Dendritic cell treated with granulocyte-macrophage colony-stimulating factor and Interleukin-4, amounts not matched to agents 40 ng/mL and 50 ng/mL, for 4 days (primary cell): ENCODE data around the gene FBN2.

Source experiments
- H3K27ac Mint-ChIP-seq: one replicate; pipeline ENCODE4 v1.8.0; 2022; ENCODE audit warnings: mild to moderate bottlenecking, mixed read lengths
- H3K27me3 Mint-ChIP-seq: one replicate; pipeline ENCODE4 v1.8.0; 2022; ENCODE audit warnings: mild to moderate bottlenecking, mixed read lengths
- H3K36me3 Mint-ChIP-seq: one replicate; pipeline ENCODE4 v1.8.0; 2022; ENCODE audit warnings: low read depth, mixed read lengths
- H3K4me1 Mint-ChIP-seq: one replicate; pipeline ENCODE4 v1.8.0; 2022; ENCODE audit warnings: low read depth, mixed read lengths
- H3K4me3 Mint-ChIP-seq: one replicate; pipeline ENCODE4 v1.8.0; 2022; ENCODE audit warnings: mild to moderate bottlenecking, moderate library complexity, mixed read lengths
- H3K9me3 Mint-ChIP-seq: one replicate; pipeline ENCODE4 v1.8.0; 2022; ENCODE audit warnings: mixed read lengths
- intact Hi-C: fragments of 100-400 bp; cut with micrococcal nuclease; formaldehyde crosslinking; loops from one replicate; pipeline ENCODE4 v1.15.0; 2022

The FBN2 gene

DNA sequence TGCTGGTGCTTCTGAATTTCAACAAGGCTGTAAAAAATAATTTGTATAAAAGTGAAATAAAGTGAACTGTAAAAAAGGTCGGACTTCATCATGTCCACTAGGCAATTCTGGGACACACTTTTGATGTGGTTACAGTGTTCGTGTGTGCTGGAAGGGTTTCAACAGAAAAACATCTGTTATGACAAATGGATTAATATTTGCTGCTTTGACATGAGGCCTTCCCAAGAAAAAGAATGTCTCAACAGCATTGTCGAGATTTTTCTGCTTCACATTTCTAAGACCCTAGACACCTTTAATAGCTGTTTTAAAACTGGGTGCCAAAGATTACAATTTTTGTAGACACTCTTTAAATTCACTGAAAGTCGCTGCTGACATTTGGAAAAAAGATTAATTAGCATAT, 237.9 kb downstream of the FBN2 start:
- no peaks in the 10 kb centered on the region for H3K27me3 Mint-ChIP-seq
- H3K9me3 Mint-ChIP-seq = peaks cover 5% of the 10 kb centered on the region
- no peaks in the 10 kb centered on the region for H3K4me1 Mint-ChIP-seq
- no peak overlapping the region for H3K27ac Mint-ChIP-seq
- peaks cover 19% of the 10 kb centered on the region for H3K36me3 Mint-ChIP-seq
- intact Hi-C loops = no loop called here
- no peak overlapping the region for H3K4me3 Mint-ChIP-seq

DNA sequence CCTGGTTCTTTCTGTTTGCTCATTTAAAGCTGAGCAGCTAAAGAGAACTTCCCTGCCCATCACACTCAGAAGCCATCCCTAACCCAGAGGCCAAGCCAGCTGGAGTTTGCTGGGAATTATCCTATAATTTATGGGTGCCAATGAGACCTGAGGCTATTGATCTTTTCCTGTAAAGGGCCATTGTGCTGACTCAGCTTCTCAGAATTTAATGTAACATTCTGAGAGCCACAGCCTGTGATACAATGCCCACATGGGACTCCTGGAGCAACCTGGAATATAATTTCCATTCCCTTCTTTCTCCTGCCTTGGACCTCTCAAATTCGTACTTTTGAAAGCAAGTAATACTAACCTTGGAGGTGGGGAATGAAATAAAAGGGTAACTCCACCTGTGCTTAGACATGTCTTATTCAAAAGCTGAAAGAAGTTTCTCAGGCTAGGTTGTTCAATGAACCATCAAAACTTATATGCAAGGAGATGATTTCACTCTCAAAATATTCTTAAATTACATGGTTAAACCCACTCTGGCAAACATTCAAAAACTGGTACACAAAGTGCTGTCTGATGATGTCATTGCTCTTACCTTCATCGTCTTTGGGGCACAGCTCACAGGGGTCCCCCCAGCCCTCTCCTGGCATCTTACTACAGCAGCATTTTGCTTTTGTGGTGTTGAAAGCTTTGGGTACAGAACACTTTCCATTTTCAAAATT, 247.7 kb downstream of the FBN2 start:
- intact Hi-C loops = no loop called here
- no peaks in the 10 kb centered on the region for H3K27me3 Mint-ChIP-seq
- H3K9me3 Mint-ChIP-seq = no peaks in the 10 kb centered on the region
- H3K4me1 Mint-ChIP-seq = no peaks in the 10 kb centered on the region
- H3K36me3 Mint-ChIP-seq = peaks cover 20% of the 10 kb centered on the region
- no peak overlapping the region for H3K4me3 Mint-ChIP-seq
- H3K27ac Mint-ChIP-seq = no peak overlapping the region

DNA sequence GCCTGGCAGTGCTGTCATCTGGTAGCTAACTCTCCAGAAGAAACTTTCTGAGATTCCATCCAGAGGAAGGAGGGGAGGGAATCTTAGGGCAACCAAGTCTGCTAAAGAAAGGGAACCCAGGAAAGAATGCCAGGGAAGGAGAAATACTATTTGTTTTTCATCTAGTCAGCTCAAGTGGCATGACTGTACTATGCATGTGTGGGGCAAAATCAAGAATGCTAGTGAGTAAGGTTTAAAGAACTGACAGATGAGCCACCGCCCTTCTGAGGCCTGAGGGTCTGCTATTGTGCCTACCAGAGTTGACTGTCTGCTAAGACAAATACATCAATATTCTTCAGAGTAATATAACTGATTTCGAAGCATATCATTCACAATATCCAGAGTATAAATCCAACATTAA, 250.3 kb downstream of the FBN2 start:
- Mint-ChIP-seq H3K36me3 (peaks cover 20% of the 10 kb centered on the region), H3K9me3 (no peaks in the 10 kb centered on the region), H3K27me3 (no peaks in the 10 kb centered on the region), H3K4me3 (no peak overlapping the region), H3K4me1 (no peaks in the 10 kb centered on the region), H3K27ac (no peak overlapping the region)
- intact Hi-C loops = no loop called here

DNA sequence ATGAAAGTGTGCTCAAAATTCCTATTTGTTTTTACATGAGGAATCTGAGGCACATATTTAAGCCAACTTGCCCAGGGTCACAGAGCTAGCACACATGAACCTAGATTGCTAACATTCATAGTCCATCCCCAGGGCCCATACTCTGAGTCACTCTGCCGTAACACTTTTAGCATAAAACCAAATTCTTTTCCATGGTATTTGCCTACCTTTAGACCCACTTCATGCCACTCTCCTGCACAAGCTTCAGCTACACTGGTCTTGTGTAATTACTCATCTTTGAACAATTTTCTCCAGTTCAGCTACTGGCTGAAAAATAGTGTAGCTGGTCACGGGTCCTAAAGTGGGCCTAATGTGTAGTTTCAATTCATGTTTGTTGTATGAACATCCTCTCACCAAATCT, 253.8 kb downstream of the FBN2 start:
- no peaks in the 10 kb centered on the region for H3K27me3 Mint-ChIP-seq
- intact Hi-C loops = no loop called here
- H3K4me3 Mint-ChIP-seq = no peak overlapping the region
- no peaks in the 10 kb centered on the region for H3K9me3 Mint-ChIP-seq
- H3K4me1 Mint-ChIP-seq = no peaks in the 10 kb centered on the region
- H3K36me3 Mint-ChIP-seq = peaks cover 14% of the 10 kb centered on the region
- no peak overlapping the region for H3K27ac Mint-ChIP-seq

DNA sequence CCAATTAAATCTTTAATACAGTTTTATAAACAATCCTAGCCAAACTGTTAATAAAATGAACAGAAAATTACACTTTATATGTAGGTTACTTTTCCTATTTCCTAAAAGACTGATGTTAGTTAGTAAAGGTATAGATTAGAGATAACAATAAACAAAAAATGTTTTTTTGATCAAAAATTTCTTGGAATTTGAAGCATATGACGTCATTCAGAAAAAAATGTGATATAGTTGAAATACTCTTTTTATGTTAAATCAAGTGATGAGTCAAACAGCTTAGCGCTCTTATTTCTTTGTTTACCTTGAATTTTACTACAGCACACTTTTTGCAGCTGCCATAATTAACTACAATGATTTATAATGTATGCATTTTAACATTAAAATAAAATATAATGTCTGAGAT, 258.7 kb downstream of the FBN2 start:
- intact Hi-C loops = no loop called here
- no peak overlapping the region for H3K4me3 Mint-ChIP-seq
- H3K9me3 Mint-ChIP-seq = no peaks in the 10 kb centered on the region
- no peaks in the 10 kb centered on the region for H3K27me3 Mint-ChIP-seq
- no peaks in the 10 kb centered on the region for H3K36me3 Mint-ChIP-seq
- no peak overlapping the region for H3K27ac Mint-ChIP-seq
- H3K4me1 Mint-ChIP-seq = no peaks in the 10 kb centered on the region

DNA sequence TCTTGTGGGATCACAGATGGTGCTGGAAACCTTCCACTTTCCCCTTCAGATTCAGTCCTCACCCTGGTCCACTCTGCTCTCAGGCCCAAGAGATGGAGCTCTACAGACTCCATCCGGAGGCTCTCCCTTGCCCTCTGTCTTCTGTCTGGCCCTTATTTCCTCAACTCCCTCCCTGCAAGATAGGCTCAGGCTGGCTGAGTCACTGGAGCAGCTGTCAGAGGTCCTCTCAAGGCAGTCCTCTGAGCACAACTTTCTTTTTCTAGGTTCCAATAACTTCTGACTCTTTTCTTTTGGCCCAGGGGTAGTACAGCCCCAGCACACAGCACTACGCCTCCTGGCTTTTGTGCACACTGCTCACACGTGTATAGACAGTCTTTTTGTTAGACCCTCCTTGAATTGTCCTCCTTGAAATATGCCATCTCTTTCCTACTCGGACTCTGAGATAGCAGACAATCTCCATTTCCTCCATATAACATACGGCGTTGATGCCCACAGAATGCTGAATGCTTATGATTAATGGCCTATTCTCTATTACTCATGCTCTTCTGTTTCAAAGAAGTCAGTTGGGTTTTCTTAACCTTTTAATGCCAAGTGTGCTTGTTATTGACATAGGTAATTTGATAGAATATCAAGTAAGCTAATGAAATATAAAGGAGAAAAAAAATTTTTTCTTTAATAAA, 261.4 kb downstream of the FBN2 start:
- Mint-ChIP-seq H3K36me3 (no peaks in the 10 kb centered on the region), H3K9me3 (no peaks in the 10 kb centered on the region), H3K27me3 (no peaks in the 10 kb centered on the region), H3K27ac (no peak overlapping the region), H3K4me3 (no peak overlapping the region), H3K4me1 (no peaks in the 10 kb centered on the region)
- intact Hi-C loops = no loop called here

DNA sequence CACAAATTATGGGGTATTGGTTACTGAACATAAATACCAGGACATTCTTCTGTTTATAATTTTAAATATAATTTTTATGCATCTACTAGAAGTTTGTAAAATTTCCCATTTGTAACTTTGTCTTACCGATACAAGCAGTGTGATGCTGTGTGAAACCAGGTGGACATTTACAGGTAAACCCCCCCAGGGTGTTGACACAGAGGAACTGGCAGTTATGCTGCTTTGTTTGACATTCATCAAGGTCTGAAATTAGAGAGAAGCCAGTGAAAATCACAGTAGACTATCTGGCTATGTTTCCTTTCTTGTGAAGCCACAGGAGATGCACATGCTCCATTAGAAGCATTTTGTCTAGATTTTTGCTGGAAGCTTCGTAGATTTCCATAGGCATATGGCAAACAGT, 263.6 kb downstream of the FBN2 start:
- Mint-ChIP-seq H3K27ac (no peak overlapping the region), H3K36me3 (no peaks in the 10 kb centered on the region), H3K9me3 (no peaks in the 10 kb centered on the region), H3K27me3 (no peaks in the 10 kb centered on the region), H3K4me3 (no peak overlapping the region), H3K4me1 (no peaks in the 10 kb centered on the region)
- intact Hi-C loops = no loop called here

DNA sequence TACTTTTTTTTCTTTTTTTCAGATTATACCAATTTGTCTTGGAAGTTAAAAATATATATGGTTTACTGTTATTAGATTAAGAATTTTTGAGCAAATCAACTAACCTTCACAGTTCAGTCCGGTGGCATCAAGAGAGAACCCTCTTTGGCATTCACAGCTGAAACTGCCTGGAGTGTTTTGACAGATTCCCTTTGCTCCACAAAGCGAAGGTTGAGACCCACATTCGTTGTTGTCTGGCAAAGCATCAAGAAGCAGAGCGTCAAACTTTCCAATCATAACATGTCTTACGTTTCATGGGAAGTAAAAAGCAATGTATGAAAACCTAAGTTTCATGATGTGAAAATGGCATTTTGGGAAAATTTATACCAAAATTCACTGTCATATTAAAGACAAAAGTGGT, 264.3 kb downstream of the FBN2 start:
- H3K9me3 Mint-ChIP-seq = no peaks in the 10 kb centered on the region
- H3K27me3 Mint-ChIP-seq = no peaks in the 10 kb centered on the region
- H3K36me3 Mint-ChIP-seq = no peaks in the 10 kb centered on the region
- no peak overlapping the region for H3K27ac Mint-ChIP-seq
- no peaks in the 10 kb centered on the region for H3K4me1 Mint-ChIP-seq
- no peak overlapping the region for H3K4me3 Mint-ChIP-seq
- intact Hi-C loops = no loop called here

DNA sequence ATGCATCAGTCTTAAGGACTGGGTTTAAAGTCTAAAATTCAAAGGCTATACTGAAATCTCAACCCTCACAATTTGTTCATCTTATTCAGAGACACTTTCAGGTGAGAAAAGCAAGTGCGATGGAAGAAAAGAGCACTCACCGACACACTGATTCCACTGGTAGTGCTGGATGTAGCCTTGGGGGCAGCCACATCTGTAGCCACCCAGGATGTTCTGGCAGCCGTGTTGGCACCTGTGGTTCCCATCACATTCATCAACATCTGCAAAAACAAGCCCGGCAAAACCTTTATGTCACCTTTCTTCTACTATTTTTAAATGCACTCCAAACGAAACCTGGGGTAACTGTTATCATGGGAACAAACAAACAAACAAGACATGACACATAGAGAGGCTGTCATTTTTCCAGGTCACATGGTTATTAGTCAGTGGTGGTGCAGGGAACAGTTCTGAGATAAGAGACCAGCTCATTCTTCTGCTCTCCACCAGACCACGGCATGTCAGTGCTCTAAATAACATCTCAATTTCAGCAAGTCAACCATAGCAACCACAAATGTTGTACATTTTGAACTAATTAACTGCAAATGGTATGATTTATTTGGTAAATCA, 266.1 kb downstream of the FBN2 start:
- H3K27ac Mint-ChIP-seq = no peak overlapping the region
- intact Hi-C loops = no loop called here
- H3K4me1 Mint-ChIP-seq = no peaks in the 10 kb centered on the region
- no peak overlapping the region for H3K4me3 Mint-ChIP-seq
- H3K9me3 Mint-ChIP-seq = no peaks in the 10 kb centered on the region
- no peaks in the 10 kb centered on the region for H3K27me3 Mint-ChIP-seq
- peaks cover 2% of the 10 kb centered on the region for H3K36me3 Mint-ChIP-seq

DNA sequence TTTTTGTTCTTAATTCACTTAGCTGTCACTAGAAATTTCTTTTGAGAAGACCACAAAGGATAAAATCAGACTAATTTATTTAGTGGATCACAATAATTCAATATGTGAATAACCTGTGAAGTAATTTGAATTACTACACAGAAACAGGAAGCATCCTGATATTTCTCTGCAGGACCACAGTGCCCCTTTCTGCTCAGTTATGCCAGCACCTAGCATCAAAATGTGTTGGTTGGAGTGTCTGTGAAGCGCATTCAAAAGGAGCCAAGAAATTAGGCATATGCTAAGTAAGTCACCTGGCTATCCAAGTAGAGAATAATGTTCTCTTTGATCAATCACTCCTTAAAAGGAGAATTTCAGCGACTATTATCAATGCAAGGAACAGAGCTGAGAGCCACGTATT, 267.0 kb downstream of the FBN2 start:
- no peak overlapping the region for H3K27ac Mint-ChIP-seq
- intact Hi-C loops = no loop called here
- no peaks in the 10 kb centered on the region for H3K4me1 Mint-ChIP-seq
- H3K4me3 Mint-ChIP-seq = no peak overlapping the region
- H3K9me3 Mint-ChIP-seq = no peaks in the 10 kb centered on the region
- peaks cover 5% of the 10 kb centered on the region for H3K36me3 Mint-ChIP-seq
- no peaks in the 10 kb centered on the region for H3K27me3 Mint-ChIP-seq

DNA sequence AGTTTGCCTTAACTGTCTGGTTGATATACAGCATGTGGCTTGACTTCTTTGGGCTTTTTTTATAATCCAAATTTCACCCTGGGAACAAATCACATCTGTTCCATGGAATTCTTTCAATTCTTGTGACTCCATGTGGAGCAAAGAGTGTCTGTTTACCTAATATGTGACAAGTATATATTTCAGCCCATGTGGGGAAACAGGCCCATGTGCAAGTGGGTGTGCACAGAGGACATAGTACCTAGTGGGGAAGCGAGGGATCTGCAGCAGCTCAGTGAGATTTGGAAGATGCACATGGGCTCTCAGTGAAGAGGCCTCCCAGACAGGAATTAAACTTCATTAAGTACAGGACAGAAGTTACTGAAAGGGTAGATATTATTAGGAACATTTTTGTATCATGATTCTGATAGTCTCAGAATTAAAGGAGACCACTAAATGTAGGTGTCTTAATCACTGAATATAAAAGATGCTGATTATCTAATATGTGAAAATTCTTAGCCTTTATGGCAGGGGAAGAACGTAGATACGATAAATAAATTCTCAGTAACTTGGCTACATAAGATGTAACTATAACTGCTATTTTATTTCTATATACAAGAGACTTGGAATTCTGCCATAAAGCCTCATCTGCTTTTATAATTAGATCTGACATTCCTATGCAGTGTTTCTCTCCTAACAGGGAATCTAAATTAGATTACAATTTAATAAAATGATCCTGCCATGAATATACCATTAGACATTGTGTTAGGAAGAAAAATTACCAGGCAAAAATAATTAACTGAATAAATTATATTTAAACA, 273.3 kb downstream of the FBN2 start:
- Mint-ChIP-seq H3K27ac (no peak overlapping the region), H3K27me3 (no peaks in the 10 kb centered on the region), H3K4me1 (no peaks in the 10 kb centered on the region), H3K9me3 (no peaks in the 10 kb centered on the region), H3K36me3 (peaks cover 30% of the 10 kb centered on the region), H3K4me3 (no peak overlapping the region)
- intact Hi-C loops = no loop called here

DNA sequence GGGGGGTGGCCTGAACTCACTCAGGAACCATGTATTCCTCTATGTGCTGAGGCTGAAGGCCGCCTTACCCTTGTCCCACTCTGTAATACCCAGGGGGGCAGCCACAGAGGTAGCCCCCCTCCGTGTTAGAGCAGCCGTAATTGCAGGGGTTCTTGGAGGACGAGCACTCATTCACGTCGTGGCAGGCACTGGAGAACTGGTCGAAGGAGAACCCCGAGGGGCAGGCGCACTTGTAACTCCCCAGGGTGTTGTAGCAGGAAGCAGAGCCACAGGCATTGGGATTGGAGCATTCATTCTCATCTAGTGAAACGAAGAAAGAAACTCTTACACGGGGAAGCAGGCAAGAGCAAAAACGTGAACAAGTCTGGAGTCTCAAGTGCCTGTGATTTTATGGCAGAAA, 274.7 kb downstream of the FBN2 start:
- intact Hi-C loops = no loop called here
- H3K9me3 Mint-ChIP-seq = no peaks in the 10 kb centered on the region

DNA sequence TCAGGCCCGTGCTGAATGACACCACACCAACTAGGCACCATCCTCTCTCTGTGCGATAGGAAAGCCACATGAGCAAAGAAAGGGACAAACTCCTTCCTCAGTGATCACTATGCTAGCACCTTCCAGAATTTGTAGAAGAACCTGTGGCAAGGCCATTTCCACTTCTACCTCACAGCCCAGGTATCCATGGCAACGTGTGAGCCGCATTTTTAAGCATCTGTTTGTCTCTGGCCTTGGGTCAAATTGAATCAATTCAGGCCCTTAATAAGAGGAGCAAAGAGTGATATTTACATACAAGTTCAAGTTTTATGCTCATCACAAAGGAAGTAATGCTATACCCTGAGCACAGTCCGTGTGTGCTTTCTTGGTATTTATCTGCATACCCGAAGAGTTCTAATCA, 275.1 kb downstream of the FBN2 start:
- no peak overlapping the region for H3K4me3 Mint-ChIP-seq
- intact Hi-C loops = no loop called here
- no peaks in the 10 kb centered on the region for H3K27me3 Mint-ChIP-seq
- no peaks in the 10 kb centered on the region for H3K4me1 Mint-ChIP-seq
- no peak overlapping the region for H3K27ac Mint-ChIP-seq
- H3K9me3 Mint-ChIP-seq = no peaks in the 10 kb centered on the region
- H3K36me3 Mint-ChIP-seq = peaks cover 30% of the 10 kb centered on the region

More for the DNA sequence above, 274.7 kb downstream of the FBN2 start:
- Mint-ChIP-seq H3K4me1 (no peaks in the 10 kb centered on the region), H3K36me3 (peaks cover 30% of the 10 kb centered on the region), H3K27ac (no peak overlapping the region), H3K27me3 (no peaks in the 10 kb centered on the region), H3K4me3 (no peak overlapping the region)

DNA sequence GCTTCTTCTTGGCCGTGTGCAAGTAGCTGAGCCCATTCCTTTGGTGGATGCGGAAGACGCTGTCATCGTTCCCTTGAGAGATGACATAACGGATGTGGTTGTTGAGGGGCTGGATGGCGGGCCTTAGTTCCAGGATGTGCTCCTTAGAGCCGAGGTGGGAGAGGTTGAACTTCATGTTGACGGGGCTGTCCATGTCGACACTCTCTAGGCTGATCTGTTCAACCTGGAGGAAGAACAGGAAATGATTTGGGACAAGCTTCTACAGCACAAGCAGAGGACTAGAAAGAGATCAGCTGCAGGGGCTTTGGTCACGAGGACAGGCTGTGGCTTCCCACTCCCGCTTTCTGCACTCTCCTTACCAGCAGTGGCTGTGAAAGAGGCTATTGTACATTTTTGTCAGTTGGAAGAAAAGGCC, 278.4 kb downstream of the FBN2 start:
- intact Hi-C loops = no loop called here
- peaks cover 24% of the 10 kb centered on the region for H3K36me3 Mint-ChIP-seq
- peaks cover 10% of the 10 kb centered on the region for H3K9me3 Mint-ChIP-seq
- no peaks in the 10 kb centered on the region for H3K4me1 Mint-ChIP-seq
- no peak overlapping the region for H3K27ac Mint-ChIP-seq
- no peaks in the 10 kb centered on the region for H3K27me3 Mint-ChIP-seq
- no peak overlapping the region for H3K4me3 Mint-ChIP-seq
